GM12891 (cell line): Measurements from ENCODE around the gene QSOX2.

Experiments
- POLR2A ChIP-seq: IDR thresholded peaks from 2 replicates; pipeline ENCODE4 v1.6.1; 2011; ENCODE audit warnings: low read depth, low read length, control low read depth
- POLR2AphosphoS5 ChIP-seq: IDR thresholded peaks from 2 replicates; pipeline ENCODE4 v1.6.1; 2011; ENCODE audit warnings: low read depth, low read length, control low read depth
- POU2F2 ChIP-seq: IDR thresholded peaks from 2 replicates; pipeline ENCODE4 v1.6.1; 2011; ENCODE audit warnings: low read depth, mild to moderate bottlenecking, control low read depth, low read length, moderate library complexity
- SPI1 ChIP-seq: IDR thresholded peaks from 2 replicates; pipeline ENCODE4 v1.6.1; 2011; ENCODE audit warnings: low read depth, low read length, control low read depth
- TAF1 ChIP-seq: IDR thresholded peaks from 2 replicates; pipeline ENCODE4 v1.6.1; 2011; ENCODE audit warnings: low read depth, low read length, control low read depth

DNA sequence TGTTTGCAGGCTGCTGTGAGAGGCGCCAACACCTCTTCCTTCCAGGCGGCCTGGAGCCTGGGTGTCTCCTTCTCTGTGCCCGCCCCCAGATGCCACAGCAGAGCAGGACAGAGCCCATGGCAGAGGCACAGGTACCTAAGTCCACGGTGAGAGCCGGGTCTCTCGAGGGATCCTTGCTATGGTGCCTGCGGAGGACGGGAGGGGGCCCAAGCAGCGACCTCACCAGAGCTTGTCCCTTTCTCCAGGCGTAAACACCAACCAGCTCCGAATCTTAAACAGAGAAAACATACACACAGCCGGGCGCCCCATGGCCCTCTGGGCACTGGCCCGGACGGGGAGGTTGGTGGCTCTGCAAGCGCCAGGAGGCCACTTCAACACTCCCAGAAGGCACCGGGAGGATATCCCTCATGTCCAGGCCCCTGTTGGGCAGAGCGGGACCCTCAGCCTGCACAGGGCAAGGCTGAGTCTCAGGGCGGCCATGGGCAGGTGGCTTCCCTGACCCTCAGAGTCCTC, 46.5 kb upstream of the QSOX2 start:
- TF ChIP-seq POLR2A = no peak
- TF ChIP-seq SPI1 = no peak
- no peak for TF ChIP-seq POU2F2
- TF ChIP-seq POLR2AphosphoS5 = no peak
- TF ChIP-seq TAF1 = no peak
